IPS-11a (cell line): ENCODE measurements around the gene HOXA11.

Experiments used
- H3K4me3 ChIP-seq: one replicate; pipeline ENCODE4 v1.5.1; 2013; ENCODE audit warnings: low read depth, low read length, control low read depth

Gene HOXA11

DNA sequence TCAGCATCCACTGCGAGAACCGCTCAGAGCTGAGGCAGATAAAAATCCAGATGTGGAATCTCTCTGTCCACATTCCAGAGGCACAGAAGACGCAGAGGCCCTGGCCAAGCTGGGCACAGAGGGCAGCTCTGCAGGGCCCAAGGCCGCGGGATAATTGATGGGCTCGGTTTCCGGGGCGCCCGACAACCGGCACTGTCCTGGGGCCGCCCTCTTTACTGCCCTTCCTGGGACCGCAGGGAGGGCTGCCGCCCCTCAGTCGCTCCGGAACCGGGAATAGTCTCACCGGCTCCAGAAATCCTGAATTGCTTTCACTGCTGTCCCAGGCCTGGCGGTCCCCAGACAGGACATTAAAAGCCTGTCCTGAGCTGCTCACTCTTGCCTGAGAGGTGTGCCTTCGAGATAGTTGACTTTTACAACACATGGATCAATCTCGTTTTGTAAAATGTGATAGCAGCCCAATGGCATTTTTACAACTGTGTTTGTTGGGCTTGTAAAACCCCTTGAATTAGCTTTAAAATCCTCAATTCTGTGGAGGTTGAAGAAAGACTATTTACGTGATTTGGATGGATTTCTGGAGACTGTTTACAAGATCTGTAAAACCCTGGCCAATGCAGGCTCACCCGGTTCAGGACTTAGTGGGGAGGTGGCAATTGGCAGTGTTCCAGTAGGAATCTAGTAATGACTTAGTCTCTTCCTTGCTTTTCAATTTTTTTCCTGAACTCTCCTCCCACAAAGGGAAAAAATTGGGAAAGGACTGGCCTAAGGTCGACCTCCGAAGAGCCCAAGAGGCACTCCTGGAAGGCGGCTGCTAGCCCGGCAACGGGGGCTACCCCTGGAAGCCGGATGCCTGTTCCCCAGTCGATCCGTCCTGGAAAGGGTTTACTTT, 36.0 kb downstream of the HOXA11 start:
- H3K4me3 ChIP-seq: no peak overlapping the region

DNA sequence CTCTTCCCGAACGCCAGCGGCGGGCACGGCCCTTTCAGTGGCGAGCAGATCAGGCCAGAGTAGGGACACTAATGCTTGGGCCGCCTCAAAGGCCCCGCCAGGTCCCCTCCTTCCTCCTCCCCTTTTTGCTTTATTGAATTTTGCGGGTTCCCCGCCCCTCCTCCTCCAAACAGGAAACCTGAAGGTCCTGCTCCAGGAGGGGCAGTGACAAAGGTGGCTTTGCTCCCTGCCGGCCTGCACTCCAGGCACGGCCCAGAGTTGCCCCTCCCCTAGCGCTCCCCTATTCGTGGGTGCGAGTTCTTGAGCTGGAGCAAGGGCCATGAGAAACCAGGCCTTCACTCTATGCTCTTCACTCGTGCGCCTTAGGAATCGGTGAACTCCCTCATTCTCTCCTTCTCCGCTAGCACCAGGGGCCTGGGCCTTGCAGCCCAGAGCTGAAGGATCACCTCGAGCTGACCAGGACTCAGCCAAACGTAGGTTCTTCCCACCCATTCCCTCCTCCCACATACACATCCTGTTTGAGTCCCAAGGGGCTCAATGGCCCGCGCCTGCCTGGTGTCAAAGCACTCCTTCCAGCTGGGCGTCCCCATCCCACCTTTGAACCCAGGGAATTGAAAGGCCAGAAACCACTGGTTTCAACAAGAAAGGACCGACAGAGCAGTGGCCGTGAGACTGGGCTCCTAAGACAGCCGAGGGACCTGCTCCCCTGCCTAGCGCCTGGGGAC, 36.8 kb downstream of the HOXA11 start:
- H3K4me3 ChIP-seq: no peak overlapping the region

DNA sequence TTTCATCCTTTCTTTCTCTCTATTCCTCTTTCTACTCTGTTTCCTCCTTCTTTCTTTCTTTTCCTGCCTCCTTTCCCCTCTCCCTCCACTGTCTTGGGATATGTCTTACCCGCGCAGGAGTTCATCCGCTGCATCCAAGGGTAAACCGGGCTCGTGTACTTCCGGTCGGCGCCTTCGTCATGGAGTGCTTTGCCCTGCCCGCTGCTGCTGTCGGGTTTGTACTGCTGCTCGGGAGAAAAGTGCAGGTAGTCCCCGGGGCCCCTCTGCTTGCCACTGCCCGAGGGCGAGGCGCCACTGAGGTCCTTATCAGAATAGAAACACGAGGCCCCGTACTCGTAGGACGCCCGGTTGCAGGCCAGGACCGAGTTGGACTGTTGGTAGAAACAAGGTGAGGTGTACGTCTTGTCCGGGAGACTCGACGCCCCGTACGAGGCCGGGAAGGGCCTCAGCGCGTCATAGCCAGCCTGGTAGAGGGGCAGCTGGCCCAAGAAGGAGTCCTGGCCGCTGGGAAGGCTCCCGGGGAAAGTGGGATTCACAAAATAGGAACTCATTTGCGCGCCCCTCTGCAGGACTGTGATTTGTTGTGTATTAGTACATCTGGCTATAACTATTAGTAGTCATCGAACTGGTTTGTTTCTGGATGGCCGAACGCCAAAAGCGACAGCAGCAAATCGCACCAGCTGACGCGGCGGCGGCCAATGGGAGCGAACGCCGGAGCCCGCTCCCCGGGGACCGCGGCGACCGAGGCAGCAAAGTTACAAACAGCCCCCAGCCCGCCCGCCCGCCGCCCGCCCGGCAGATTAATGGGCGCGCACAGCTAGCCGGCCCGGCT, 37.6 kb downstream of the HOXA11 start, which contains the start of gene HOXA6:
HOXA6 (minus strand) TSS at position 576 of the 832 bp plus-strand sequence; CDS start at position 551, 25 bp downstream.
- H3K4me3 ChIP-seq: no peak within 1 kb of the TSS

DNA sequence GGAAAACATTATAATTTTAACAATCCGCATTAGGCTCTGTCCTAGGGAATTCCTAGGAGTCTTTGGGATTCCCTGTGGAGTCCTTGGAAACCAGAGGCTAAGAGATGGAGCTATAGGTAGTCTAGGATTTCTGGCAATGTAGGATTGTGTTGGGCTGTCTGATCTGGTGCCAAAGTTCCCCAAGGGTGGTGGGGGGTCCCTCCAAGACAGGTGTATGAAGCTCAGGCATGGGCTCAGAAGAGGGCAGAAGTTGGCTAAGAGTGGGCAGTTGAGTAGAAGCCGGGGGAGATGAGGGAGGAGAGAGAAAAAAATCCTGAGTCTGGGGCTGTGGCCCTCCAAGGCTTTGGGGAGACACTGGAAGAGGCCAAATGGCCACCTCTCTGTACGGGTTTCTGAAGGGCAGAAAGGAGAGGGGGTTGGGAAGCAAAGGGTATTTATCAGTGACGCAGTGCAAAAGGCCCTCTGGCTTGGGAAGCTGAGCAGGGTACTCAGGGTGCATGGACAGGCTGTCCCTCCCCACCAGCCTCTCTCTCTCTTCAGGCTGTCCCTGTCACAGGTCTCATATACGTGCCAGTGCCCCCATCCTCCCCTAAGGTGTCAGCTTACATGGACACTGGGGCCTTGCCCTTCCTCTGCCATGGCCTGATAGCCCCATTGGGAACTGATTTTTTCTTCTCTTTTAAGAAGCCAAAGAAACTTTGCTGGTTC, 38.4 kb downstream of the HOXA11 start:
- no peak overlapping the region for H3K4me3 ChIP-seq

DNA sequence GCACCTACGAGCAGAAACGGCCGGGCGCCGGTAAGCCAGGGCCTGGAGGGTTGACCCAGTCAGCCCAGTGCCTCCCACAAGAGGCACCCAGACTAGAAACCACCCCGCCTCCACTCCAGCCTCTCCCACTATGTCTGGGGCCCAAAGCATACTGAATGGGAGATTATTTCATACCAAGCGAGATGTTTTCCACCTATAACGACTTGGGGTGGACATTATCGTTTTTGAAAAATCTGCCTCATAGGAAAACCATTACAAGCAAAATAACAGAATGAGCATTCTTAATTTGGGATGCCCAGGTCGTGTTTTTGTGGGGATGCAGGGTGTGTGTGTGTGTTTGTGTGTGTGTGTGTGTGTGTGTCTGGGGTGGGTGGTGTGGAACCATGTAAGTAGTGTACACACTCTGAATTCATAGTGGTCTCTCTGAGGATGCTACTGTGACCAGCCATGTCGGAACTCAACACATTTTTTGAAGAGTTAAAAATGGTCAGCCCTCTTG, 39.1 kb downstream of the HOXA11 start:
- H3K4me3 ChIP-seq: no peak overlapping the region

DNA sequence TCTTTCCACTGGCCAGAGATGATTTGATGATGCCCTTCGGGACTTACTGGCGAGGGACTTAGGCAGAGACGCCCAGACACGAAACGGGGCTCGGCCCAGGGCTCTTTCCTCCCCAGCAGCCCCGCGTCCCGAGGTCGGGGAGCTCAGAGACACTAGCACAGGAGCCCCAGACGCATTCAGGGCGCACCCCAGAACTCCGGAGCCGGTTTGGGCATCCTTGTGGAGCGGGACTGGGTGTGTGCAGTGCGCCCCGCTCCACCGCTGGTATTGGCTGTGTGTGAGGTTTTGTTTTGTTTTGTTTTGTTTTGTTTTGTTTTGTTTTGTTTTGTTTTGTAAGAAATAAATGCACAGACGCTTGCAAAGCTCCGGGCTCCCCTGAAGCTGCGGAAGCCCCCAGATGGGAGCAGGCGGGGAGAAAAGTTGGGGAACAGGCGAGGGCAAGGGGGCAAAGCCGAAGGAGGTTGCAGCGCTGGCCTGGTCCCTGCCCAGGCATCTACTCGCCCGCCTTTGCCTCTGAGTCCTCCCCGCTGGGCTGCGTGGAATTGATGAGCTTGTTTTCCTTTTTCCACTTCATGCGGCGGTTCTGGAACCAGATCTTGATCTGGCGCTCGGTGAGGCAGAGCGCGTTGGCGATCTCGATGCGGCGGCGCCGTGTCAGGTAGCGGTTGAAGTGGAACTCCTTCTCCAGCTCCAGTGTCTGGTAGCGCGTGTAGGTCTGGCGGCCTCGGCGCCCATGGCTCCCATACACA, 39.7 kb downstream of the HOXA11 start:
- no peak overlapping the region for H3K4me3 ChIP-seq

DNA sequence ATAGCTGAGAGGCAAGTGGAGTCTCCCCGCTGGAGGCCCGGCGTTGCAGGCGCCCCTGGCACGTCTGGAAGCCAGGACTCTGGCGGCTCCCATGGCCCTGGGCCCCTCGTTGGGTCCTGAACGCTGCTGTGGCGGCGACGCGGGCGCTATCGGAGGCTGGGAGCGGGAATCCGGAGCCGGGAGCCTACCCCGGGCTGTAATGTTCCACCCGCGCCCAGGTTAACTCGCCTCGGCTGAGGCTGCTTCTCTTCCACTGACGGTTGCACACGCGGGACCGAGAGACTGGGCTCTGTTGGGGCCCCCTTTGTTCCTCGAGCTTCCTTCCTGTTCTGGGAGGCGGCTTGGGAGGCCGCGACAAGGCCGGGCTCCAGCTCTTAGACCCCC, 40.3 kb downstream of the HOXA11 start:
- H3K4me3 ChIP-seq: no peak overlapping the region

DNA sequence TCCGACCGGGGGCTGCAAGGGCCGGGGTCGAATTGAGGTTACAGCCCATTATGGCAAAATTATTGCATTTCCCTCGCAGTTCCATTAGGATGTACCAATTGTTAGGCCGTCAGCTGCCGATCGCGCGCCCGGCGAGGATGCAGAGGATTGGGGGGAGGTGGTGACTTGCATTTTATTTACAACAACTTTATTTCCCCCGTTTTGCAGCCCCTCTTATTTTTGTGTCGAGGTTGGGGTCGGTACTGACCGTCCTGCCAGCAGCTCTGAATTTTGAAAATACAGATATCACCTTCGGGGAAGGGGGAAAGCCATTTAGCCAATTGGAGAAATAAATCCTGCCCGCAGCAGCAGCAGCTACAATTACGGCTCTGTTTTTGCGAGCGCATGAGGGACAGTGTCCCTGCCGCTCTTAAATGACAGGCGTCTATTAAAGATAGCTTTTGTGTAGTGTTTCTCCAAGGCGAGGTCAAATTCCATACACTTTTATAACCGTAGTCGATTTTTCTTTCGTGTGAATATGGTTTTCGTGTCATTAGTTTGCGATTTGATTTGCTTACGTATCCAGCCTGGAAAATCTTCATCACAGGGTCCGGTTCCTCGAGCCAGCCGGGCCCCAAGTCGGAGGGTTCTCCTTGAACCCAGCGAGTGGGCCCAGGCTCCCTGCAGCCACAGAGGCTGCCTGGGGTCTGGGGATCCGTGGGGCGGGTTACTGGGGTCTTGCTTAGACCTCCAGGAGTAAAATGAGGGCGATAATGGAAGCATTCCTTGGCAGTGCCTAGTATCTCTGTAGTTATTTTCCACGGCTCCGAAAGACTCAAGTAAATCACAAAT, 40.9 kb downstream of the HOXA11 start:
- no peak overlapping the region for H3K4me3 ChIP-seq

DNA sequence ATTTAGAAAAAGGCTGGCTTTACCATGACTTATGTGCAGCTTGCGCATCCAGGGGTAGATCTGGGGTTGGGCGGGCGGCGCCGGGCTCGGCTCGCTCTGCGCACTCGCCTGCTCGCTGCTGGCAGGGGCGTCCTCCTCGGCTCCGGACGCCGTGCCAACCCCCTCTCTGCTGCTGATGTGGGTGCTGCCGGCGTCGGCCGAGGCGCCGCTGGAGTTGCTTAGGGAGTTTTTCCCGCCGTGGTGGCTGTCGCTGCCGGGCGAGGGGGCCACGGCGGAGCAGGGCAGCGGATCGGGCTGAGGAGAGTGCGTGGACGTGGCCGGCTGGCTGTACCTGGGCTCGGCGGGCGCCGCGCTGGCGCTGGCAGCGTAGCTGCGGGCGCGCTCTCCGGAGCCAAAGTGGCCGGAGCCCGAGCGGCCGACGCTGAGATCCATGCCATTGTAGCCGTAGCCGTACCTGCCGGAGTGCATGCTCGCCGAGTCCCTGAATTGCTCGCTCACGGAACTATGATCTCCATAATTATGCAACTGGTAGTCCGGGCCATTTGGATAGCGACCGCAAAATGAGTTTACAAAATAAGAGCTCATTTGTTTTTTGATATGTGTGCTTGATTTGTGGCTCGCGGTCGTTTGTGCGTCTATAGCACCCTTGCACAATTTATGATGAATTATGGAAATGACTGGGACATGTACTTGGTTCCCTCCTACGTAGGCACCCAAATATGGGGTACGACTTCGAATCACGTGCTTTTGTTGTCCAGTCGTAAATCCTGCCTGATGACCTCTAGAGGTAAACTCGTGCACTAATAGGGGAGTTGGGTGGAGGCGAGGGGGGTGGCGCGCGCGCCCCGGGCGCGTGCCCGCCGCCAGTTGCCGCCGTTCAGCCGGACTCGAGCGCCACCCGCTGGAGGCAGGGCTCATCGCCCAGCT, 41.7 kb downstream of the HOXA11 start, which contains the start of gene HOXA5:
HOXA5 (minus strand) TSS at position 659 of the 927 bp plus-strand sequence; CDS start at position 585, 74 bp downstream.
- H3K4me3 ChIP-seq: peak within 1 kb of the TSS; percentile 13

DNA sequence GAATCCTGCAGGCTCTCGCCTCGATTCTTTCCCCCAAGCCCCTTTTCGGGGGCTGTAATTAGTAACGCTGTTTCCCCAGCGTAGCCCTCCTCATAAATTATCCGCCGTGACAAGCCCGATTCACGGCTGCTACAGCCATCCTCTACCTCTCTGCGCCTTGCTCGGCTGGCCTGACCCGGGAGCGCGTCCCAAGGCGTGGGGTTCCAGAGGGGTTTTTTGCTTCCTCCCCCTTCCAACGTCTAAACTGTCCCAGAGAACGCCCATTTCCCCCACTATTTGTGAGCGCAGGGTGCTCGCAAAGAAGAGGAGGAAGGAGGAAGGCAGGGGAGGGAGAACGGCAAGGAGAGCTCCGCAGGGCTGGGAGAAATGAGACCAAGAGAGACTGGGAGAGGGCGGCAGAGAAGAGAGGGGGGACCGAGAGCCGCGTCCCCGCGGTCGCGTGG, 42.4 kb downstream of the HOXA11 start:
- H3K4me3 ChIP-seq: no peak overlapping the region

DNA sequence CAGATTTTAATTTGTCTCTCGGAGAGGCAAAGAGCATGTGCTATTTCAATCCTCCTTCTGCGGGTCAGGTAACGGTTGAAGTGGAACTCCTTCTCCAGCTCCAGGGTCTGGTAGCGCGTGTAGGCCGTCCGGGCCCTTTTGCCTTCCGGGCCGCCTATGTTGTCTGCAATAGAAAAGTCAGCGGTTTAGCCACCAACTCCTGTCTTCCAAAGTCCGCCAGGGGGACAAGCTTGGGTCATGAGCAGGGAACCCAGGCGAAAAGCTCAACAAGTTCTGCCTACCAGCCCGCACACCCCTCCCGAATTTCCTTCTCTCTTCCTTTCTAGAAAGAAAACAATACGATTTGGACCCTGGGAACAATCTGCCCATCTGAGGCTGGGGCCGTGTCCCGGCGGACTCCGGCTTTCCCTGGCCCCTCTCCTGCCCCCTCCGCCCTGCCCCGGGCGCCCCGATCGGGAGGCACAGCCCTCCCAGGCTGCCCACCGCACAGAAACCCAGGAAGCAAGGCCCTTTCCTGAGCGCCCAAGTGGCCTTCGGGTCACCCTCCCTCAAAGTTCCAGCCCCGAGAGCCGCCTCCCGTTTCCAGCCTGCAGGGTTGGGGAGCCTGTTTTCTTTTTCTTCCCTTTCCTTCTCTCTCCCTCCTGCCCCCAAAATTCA, 43.0 kb downstream of the HOXA11 start:
- H3K4me3 ChIP-seq: no peak overlapping the region

DNA sequence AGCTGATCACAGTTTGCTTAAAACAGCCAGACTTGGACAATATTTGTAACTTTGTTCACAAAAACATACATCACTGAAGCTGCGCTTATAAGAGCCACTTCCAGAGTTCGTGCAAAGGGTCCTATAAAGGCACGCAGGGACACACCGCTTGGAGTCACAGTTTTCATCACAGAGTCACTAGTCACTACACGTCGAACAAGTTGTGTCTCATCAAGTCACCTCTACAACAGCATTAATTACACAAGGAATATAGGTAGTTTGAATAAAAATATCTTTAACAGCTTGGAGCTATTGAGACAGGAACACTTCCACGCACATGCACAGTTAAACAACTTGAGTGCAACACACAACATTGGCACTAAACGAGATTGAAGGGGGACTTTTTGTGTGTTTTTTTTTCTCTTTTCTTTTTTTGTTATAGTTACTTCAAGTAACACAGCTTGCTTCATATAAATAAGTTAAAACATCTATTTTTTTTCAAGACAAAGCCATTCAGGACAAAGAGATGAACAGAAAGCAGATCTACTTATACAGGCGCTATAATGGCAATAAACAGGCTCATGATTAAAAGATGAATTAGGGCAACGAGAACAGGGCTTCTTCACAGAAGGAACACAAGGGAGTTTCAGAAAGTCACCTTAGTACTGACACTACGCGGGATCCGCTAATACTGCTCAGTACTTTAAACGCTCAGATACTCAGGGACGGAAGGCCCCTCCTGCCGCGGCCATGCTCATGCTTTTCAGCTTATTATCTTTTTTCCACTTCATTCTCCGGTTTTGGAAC, 43.7 kb downstream of the HOXA11 start:
- H3K4me3 ChIP-seq: no peak overlapping the region

DNA sequence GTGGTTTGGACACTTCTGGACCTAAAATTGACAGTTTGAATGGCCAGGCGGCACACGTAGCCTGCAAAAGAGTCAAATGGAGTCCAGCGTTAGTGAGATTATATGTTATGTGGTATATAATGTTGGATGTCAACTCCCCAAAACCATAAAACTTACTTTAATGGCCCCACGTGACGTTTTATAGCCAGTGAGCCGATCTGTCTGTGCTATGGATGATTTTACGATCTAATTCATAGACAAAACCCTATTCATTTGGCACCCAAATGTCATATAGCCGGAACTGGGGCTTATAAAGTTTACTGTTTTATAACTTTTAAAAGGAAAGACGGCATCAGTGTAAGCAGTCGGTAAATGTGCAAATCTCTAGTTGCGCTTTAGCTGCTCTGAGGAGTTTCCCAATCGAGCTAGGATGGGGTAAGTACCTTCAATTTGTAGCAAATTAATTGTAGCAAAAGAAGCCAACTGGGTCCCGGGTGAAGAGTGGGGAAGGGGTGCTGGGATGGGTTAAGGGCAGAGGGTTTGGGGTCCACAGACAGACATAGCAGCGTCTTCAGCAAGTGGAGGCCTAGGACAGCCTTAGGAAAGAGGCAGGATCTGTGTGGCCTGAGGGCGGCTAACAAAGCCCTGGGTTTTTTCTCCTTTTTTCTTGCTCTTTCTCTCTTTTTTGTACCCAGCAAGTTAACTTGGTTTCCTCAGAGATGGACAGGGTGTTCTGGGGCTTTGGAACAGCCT, 44.7 kb downstream of the HOXA11 start:
- H3K4me3 ChIP-seq: no peak overlapping the region

DNA sequence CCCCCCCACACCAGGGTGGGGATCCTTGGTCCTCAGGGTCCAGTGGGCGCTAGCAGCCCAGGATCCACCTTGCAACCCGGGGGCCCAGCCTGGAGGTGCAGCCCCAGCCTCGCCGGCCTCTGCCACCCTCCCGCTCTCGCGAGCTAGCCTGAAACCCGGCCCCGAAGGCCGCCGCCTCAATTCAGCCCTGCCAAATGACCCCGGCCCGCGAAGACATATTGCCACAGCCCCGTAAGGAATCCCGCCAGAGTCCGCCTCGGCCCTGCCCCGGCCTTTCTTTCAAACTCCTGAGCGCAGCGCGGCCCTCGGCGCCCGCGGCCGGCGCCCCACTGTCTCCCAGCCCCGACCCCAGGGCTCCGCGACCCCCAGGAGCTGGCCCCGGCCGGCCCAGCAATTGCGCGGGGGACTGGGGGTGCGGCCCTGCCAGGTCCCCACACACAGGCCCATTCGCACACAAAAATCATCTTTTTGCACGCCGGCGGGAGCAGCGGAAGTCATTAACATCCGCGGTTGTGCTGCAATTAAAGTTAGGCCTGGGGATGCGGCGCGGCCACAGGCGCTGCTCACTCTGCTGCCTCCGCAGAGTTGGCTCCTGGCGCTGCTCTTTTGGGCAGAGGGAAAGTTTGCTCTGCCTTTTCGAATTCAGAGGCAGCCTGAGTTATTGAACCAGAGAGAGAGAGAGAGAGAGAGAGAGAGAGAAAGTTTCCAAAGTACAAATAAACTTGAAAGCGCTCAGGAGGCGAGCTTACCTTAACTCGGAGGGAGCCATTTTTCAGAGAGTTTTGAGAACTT, 45.5 kb downstream of the HOXA11 start:
- no peak overlapping the region for H3K4me3 ChIP-seq

DNA sequence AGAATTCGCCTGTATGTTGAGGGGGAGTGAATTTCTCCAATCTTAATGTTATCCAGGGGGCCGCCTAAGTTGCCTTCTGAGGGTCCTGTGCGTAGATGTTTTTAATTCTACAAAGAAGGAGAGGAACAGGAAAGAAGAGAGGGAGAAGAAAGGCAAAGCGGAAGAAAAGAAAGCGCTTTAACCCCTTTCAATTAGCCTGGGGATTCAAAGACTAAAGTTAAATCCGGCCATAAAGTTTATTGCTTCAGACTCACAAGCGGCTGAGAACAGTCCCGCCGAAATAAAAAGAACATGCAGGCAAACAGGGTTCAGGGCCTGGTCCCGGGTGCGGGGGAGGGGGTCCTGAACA, 46.1 kb downstream of the HOXA11 start:
- H3K4me3 ChIP-seq: no peak overlapping the region
